Measurements from ENCODE around the gene ADAM12.
"Not testable (repeated sequence)": the region's sequence is repeated elsewhere in the genome, so short reads cannot be mapped to it uniquely, and the experiment has no call there.

ADAM12 gene

GRCh38 chr10:125980521-125981035 is 407.7 kb downstream of the ADAM12 start:
- DNase-seq (ENCODE audit: low spot score) = no peak

GRCh38 chr10:125979976-125980375 is 408.3 kb downstream of the ADAM12 start:
- no peak for DNase-seq (ENCODE audit: low spot score)

- DNase-seq (ENCODE audit: low spot score) = no peak
Measured at GRCh38 chr10:125976960-125977605, 411.2 kb downstream of the ADAM12 start.

GRCh38 chr10:125970077-125970630 is 418.1 kb downstream of the ADAM12 start:
- DNase-seq (ENCODE audit: low spot score) = not testable (repeated sequence)

- no peak for DNase-seq (ENCODE audit: low spot score)
Measured at GRCh38 chr10:125967533-125967932, 420.7 kb downstream of the ADAM12 start.

- no peak for DNase-seq (ENCODE audit: low spot score)
Measured at GRCh38 chr10:125964558-125964957, 423.7 kb downstream of the ADAM12 start.
